K562 (cell line): ENCODE data around the gene HMX1. TPM values are rescaled to one million over a fixed set of nuclear protein-coding genes. Genes with fewer than 3 reads are reported as not detected.

Source experiments
- ATAC-seq: fragments of 200-7000 bp; cut with Tn5 transposase; 3 replicates; pipeline ENCODE4 v1.9.1; 2020; ENCODE audit warnings: moderate library complexity
- BruUV-seq: library from RNA; stranded (reverse); fragments of 400-500 nt; replicated peaks from 2 replicates; lab custom pipeline; 2021; lab: Mats Ljungman, UMichigan
- CTCF ChIA-PET: fragments of 300-600 bp; formaldehyde crosslinking; extraction: SDS; loops from one replicate; lab custom pipeline; 2021; ENCODE audit warnings: low intra/inter-chr PET ratio; lab: Yijun Ruan, JAX
- POLR2A ChIA-PET: fragments of 300-600, 350-650 bp; sonication (Branson Sonifier 250); formaldehyde crosslinking; extraction: SDS; loops from one replicate; lab custom pipeline; 2021; ENCODE audit warnings: antibody characterized with exemption, inconsistent platforms; lab: Yijun Ruan, JAX
- DNase-seq, 4 experiments: peaks; one replicate each; pipeline versions ENCODE4 v3.0.0 to v3.0.0-alpha.2; 2011 to 2018; ENCODE audit warnings: low spot score in 3 of 4, mixed read lengths in 3 of 4; ENCODE audit errors: extremely low read depth in 1 of 4
- FAIRE-seq: peaks from 2 replicates; lab custom pipeline; 2011; peaks lifted over from hg19 to GRCh38; lab: Jason Lieb, UNC
- H2AFZ ChIP-seq: 2 replicates; pipeline ENCODE4 v1.6.0; 2011; ENCODE audit warnings: low read depth, low read length, control low read depth, inconsistent platforms
- H3K27ac ChIP-seq: fragments of 200-600 bp; 3 replicates; pipeline ENCODE4 v1.8.0; 2011; ENCODE audit warnings: low read depth, mild to moderate bottlenecking, control low read depth, inconsistent platforms, low read length, moderate library complexity, mixed read lengths; ENCODE audit errors: extremely low read depth
- H3K27me3 ChIP-seq, 2 experiments: fragments of 300-600 bp in 1 of 2; 2 replicates in 1 of 2; 3 replicates in 1 of 2; pipeline versions ENCODE4 v1.6.0 to v1.8.0; 2011; ENCODE audit warnings: inconsistent platforms in 2 of 2, low read length in 2 of 2, mild to moderate bottlenecking in 1 of 2, mixed read lengths in 1 of 2, moderate library complexity in 1 of 2; ENCODE audit not compliant: control insufficient read depth in 2 of 2, insufficient read depth in 2 of 2
- H3K36me3 ChIP-seq: fragments of 300-600 bp; 3 replicates; pipeline ENCODE4 v1.8.0; 2011; ENCODE audit warnings: mild to moderate bottlenecking, low read length, inconsistent platforms; ENCODE audit not compliant: control insufficient read depth, insufficient read depth
- H3K4me1 ChIP-seq, 2 experiments: fragments of 200-600 bp in 1 of 2; replicated peaks in 1 of 2; 2 replicates in 1 of 2; 3 replicates in 1 of 2; pipeline versions ENCODE4 v1.5.1 to v1.8.0; 2011; ENCODE audit warnings: inconsistent platforms in 2 of 2, low read length in 2 of 2, mild to moderate bottlenecking in 1 of 2, mixed read lengths in 1 of 2, moderate library complexity in 1 of 2; ENCODE audit not compliant: control insufficient read depth in 2 of 2, insufficient read depth in 2 of 2
- H3K4me2 ChIP-seq: 2 replicates; pipeline ENCODE4 v1.6.1; 2011; ENCODE audit warnings: low read length, control low read depth, inconsistent platforms, mixed read lengths; ENCODE audit not compliant: insufficient read depth
- H3K4me3 ChIP-seq: fragments of 200-600 bp; sonication (generic), shearing (Covaris generic); 2 replicates; pipeline ENCODE4 v1.5.1; 2016; ENCODE audit warnings: control low read depth, inconsistent platforms
- H3K79me2 ChIP-seq: fragments of 200-600 bp; 3 replicates; pipeline ENCODE4 v1.8.0; 2011; ENCODE audit warnings: low read length, inconsistent platforms; ENCODE audit not compliant: control insufficient read depth, insufficient read depth
- H3K9ac ChIP-seq, 2 experiments: 2 replicates each; pipeline versions ENCODE4 v1.6.0 to v1.6.1; 2011; ENCODE audit warnings: low read depth in 2 of 2, low read length in 2 of 2, control low read depth in 1 of 2, inconsistent platforms in 1 of 2, mild to moderate bottlenecking in 1 of 2, mixed read lengths in 1 of 2; ENCODE audit not compliant: insufficient read depth in 1 of 2
- H3K9me1 ChIP-seq: one replicate; pipeline ENCODE4 v1.6.0; 2011; ENCODE audit warnings: inconsistent platforms, mild to moderate bottlenecking, low read length, moderate library complexity; ENCODE audit not compliant: control insufficient read depth, insufficient read depth
- H3K9me3 ChIP-seq: replicated peaks from 2 replicates; pipeline ENCODE4 v1.5.1; 2011; ENCODE audit warnings: low read depth, low read length, inconsistent platforms; ENCODE audit not compliant: control insufficient read depth, insufficient read depth
- H4K20me1 ChIP-seq: replicated peaks from 2 replicates; pipeline ENCODE4 v1.6.1; 2011; ENCODE audit warnings: low read length, inconsistent platforms, mixed read lengths; ENCODE audit not compliant: control insufficient read depth, insufficient read depth
- ARID3B ChIP-seq: fragments of 250-450 bp; sonication (Bioruptor Pico); IDR thresholded peaks from 2 replicates; pipeline ENCODE4 v1.4.0; 2020; ENCODE audit warnings: borderline replicate concordance
- CTCF ChIP-seq, 3 experiments: IDR thresholded peaks in 2 of 3; conservative IDR thresholded peaks in 1 of 3; 2 replicates each; pipeline ENCODE4 v1.5.1; 2011 to 2012; ENCODE audit warnings: low read length in 3 of 3, mild to moderate bottlenecking in 3 of 3, control low read depth in 2 of 3, improper control_type of control experiment in 1 of 3, inconsistent platforms in 1 of 3, low read depth in 1 of 3, mixed read lengths in 1 of 3, moderate library complexity in 1 of 3; ENCODE audit not compliant: insufficient read depth in 2 of 3
- E2F8 ChIP-seq: fragments of 450-650 bp; IDR thresholded peaks from 2 replicates; pipeline ENCODE4 v1.7.1; 2018; ENCODE audit warnings: mild to moderate bottlenecking, low read depth; ENCODE audit not compliant: partially characterized antibody
- KLF1 ChIP-seq: fragments of 450-650 bp; IDR thresholded peaks from 2 replicates; pipeline ENCODE4 v1.6.1; 2016; ENCODE audit warnings: missing genetic modification characterization, missing compliant biosample characterization
- NUFIP1 ChIP-seq: fragments of 450-650 bp; IDR thresholded peaks from 2 replicates; pipeline ENCODE4 v1.6.1; 2018; ENCODE audit not compliant: partially characterized antibody
- RAD21 ChIP-seq, 2 experiments: fragments of 250-450 bp in 1 of 2; fragments of 450-650 bp in 1 of 2; sonication (Bioruptor Pico) in 1 of 2; formaldehyde crosslinking in 1 of 2; IDR thresholded peaks in 1 of 2; conservative IDR thresholded peaks in 1 of 2; 2 replicates each; pipeline versions ENCODE4 v1.4.0 to v1.8.0; 2020 to 2022; ENCODE audit warnings: mild to moderate bottlenecking in 2 of 2, moderate library complexity in 1 of 2
- RB1 ChIP-seq: fragments of 450-650 bp; IDR thresholded peaks from 2 replicates; pipeline ENCODE4 v1.6.1; 2017; ENCODE audit warnings: low read depth, mild to moderate bottlenecking
- SMC3 ChIP-seq: conservative IDR thresholded peaks from 2 replicates; pipeline ENCODE4 v1.6.1; 2011; ENCODE audit warnings: low read depth, low read length, improper control_type of control experiment; ENCODE audit not compliant: insufficient read depth
- STAG1 ChIP-seq: sonication (generic); formaldehyde crosslinking; IDR thresholded peaks from 2 replicates; pipeline ENCODE4 v1.5.0; 2020; ENCODE audit warnings: missing genetic modification reagents, borderline replicate concordance
- ZBTB8A ChIP-seq: fragments of 450-650 bp; IDR thresholded peaks from 2 replicates; pipeline ENCODE4 v1.6.1; 2018; ENCODE audit warnings: mild to moderate bottlenecking, moderate library complexity; ENCODE audit not compliant: partially characterized antibody
- ZNF395 ChIP-seq: fragments of 200-800 bp; sonication (Bioruptor generic); IDR thresholded peaks from 2 replicates; pipeline ENCODE4 v1.6.1; 2017; ENCODE audit warnings: missing genetic modification characterization, missing compliant biosample characterization
- whole genome bisulfite sequencing: fragments of 100-300 bp; shearing (Covaris generic); methylation state at CpG from one replicate; pipeline ENCODE4 v1.1.6; 2016; ENCODE audit warnings: low coverage, mixed read lengths; ENCODE audit not compliant: insufficient coverage; ENCODE audit errors: missing lambda C conversion rate; 5-methylcytosine and 5-hydroxymethylcytosine counted together
- in situ Hi-C: fragments of 300-500 bp; cut with MboI; formaldehyde crosslinking; loops from 4 replicates; pipeline ENCODE4 v1.15.0; 2018; ENCODE audit warnings: inconsistent platforms, mixed read lengths
- intact Hi-C: fragments of 100-400 bp; cut with micrococcal nuclease; formaldehyde crosslinking; loops from 2 replicates; pipeline ENCODE4 v1.14.2; 2022
- polyA plus RNA-seq, 8 experiments: library from polyadenylated mRNA; depleted of rRNA in 4 of 8; stranded (reverse) in 5 of 8; unstranded in 3 of 8; fragments of >200 nt; fragmentation: Nextera tagmentation in 2 of 8; fragmentation: Illumina TruSeq in 1 of 8; extraction: Ambion mirVana in 2 of 8; extraction: Trizol in 1 of 8; gene quantifications; 2 replicates each; pipeline versions ENCODE4 v1.2.1 to v1.2.3, GENCODE V29; 2011 to 2014; ENCODE audit warnings: inconsistent platforms in 1 of 8, missing spikeins in 1 of 8
- total RNA-seq, 7 experiments: library from RNA; depleted of rRNA in 6 of 7; stranded (reverse); fragments of >200 nt in 6 of 7; fragmentation: Illumina TruSeq in 2 of 7; extraction: Trizol in 2 of 7; gene quantifications; 2 replicates each; pipeline versions ENCODE4 v1.2.1 to v1.2.3, GENCODE V29; 2011 to 2021; ENCODE audit warnings: low replicate concordance in 1 of 7

The HMX1 gene
- total and polyA plus RNA-seq, 9 of the 15 experiments (the other 6 are each of a cell fraction or from before 2014, with no cell fraction given) = not detected

GRCh38 chr4:8917868-8918783, 46.5 kb upstream of the HMX1 start:
- Histone ChIP-seq H3K4me3 (no peak overlapping the region), H3K27ac (no peak overlapping the region), H2AFZ (no peak overlapping the region), H3K4me2 (no peak overlapping the region), H3K4me1 (peaks cover 0 to 3% of the 10 kb centered on the region in 2 experiments; a peak in 1 of 5 replicates), H3K9ac (no peak overlapping the region), H3K9me3 (no peaks in the 10 kb centered on the region), H4K20me1 (no peaks in the 10 kb centered on the region; the same call in 1 of the 2 replicates), H3K9me1 (no peaks in the 10 kb centered on the region), H3K36me3 (no peaks in the 10 kb centered on the region), H3K79me2 (no peaks in the 10 kb centered on the region), H3K27me3 (peaks cover 0 to 13% of the 10 kb centered on the region in 2 experiments; a peak in 1 of 5 replicates)
- FAIRE-seq (peak; percentile 23), DNase-seq (peak; percentile 48 to 80 (median 74)), ATAC-seq (peak; percentile 87)
- no TSS peak for BruUV-seq
- WGBS = 3% methylated on average over 20 of the region's 20 CpGs
- in situ Hi-C loops (no loop called here), intact Hi-C loops (loop anchor here (1.0 to 10.0 kb wide), 2 partner anchors 230 to 313 kb away; no protein-coding TSS in a partner anchor)
- CTCF ChIA-PET = interaction anchor here (0.7 kb wide), 1 partner anchor 230 kb away, joined by 3 read pairs; no protein-coding TSS in a partner anchor
- POLR2A ChIA-PET = interaction anchor here (0.6 kb wide), 1 partner anchor 442 kb away, joined by 3 read pairs; no protein-coding TSS in a partner anchor
- TF ChIP-seq ZBTB8A (no peak), SMC3 (peak; percentile 63), E2F8 (no peak), CTCF (IDR thresholded peaks at IDR 0.05 in 2 of 3, conservative IDR thresholded peaks at IDR 0.05 in 1 of 3; ENCODE audit: insufficient read depth in 2 of 3, low read depth in 1 of 3, low read length in 3 of 3) (peak; percentile 72 to 77 (median 75)), ARID3B (no peak), STAG1 (CRISPR knock-in tag) (0 out of 2 replicates have a peak, but pooled peaks have one; percentile 21), KLF1 (tag) (no peak), RAD21 (CRISPR knock-in tag; conservative IDR thresholded peaks at IDR 0.05 in 1 of 2, IDR thresholded peaks at IDR 0.05 in 1 of 2) (peak in 1 of 2 experiments; percentile 77; a peak in 3 of 4 replicates), RB1 (peak; percentile 34; the same call in 1 of the 2 replicates), ZNF395 (CRISPR knock-in tag) (no peak), NUFIP1 (no peak)
